Breast epithelium (tissue), 3 donors: ENCODE results near the gene ACTN4.

ENCODE experiments used
- POLR2A ChIP-seq: fragments of 450-650 bp; IDR thresholded peaks from one replicate; pipeline ENCODE4 v1.6.1; 2016; ENCODE audit warnings: antibody characterized with exemption, mild to moderate bottlenecking, moderate library complexity
- POLR2AphosphoS5 ChIP-seq, 3 donors: sonication (generic); formaldehyde crosslinking; IDR thresholded peaks; one replicate each; pipeline ENCODE4 v1.6.1; 2017; ENCODE audit warnings: antibody characterized with exemption in 3 of 3
- TF ChIP-seq, protein P1 (sequence below), 3 donors: fragments of 450-650 bp; IDR thresholded peaks; one replicate each; pipeline ENCODE4 v1.5.1; 2016 to 2017; ENCODE audit warnings: antibody characterized with exemption in 3 of 3, mild to moderate bottlenecking in 3 of 3, moderate library complexity in 3 of 3

DNA sequence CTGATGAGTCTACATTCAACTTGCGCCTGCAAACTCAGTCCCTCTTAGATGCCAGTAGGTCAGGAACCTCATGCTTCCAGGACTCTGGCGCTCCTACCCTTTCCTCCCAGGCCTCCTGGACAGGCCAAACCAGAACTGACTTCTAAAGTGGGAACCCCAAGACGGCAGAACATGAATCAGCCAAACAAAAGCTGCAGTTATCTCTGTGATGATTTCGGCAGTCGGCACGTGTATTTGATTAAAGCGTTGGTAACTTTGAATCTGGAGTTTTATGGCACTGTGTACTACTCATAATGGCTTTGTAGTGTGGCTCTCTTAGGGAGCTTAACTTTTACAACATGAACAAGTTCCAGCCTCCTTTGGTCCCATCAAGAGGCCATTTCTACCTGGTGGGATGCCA lies 13.7 kb downstream of the ACTN4 start:
- TF ChIP-seq, protein P1, sequence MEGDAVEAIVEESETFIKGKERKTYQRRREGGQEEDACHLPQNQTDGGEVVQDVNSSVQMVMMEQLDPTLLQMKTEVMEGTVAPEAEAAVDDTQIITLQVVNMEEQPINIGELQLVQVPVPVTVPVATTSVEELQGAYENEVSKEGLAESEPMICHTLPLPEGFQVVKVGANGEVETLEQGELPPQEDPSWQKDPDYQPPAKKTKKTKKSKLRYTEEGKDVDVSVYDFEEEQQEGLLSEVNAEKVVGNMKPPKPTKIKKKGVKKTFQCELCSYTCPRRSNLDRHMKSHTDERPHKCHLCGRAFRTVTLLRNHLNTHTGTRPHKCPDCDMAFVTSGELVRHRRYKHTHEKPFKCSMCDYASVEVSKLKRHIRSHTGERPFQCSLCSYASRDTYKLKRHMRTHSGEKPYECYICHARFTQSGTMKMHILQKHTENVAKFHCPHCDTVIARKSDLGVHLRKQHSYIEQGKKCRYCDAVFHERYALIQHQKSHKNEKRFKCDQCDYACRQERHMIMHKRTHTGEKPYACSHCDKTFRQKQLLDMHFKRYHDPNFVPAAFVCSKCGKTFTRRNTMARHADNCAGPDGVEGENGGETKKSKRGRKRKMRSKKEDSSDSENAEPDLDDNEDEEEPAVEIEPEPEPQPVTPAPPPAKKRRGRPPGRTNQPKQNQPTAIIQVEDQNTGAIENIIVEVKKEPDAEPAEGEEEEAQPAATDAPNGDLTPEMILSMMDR (IDR thresholded peaks at IDR 0.05), result no peak
- TF ChIP-seq POLR2AphosphoS5 (IDR thresholded peaks at IDR 0.05), result no peak
- TF ChIP-seq POLR2A, result no peak
